Activated CD4-positive, alpha-beta T cell treated with anti-CD3 and anti-CD28 coated beads, Interleukin-2, Interleukin-6, amounts not matched to agents 100 ng/mL and 50 ng/mL, durations not matched to agents 16 hours and 8 hours (primary cell): ENCODE data around the gene SMARCAD1.
"Not testable (repeated sequence)": the region's sequence is repeated elsewhere in the genome, so short reads cannot be mapped to it uniquely, and the experiment has no call there.

Experiments used
- DNase-seq: peaks from one replicate; pipeline ENCODE4 v3.0.0-alpha.2; 2020

SMARCAD1 gene

DNA sequence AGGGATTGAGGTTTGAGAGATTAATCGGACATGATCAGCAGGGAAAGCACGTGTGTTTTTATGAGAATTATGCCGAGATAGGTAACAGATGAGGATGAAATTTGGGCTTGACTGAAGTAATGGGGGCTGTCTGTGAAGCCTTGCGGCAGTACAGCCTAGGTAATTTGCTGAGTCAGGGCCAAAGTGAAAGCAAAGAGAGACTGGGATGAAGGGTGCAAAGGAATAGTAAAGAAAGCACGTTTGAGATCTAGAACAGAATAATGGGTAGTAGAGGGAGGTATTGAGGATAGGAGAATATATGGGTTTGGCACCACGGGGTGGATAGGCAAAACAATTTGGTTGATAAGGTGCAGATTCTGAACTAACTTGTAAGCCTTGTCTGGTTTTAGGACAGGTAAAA lies 87.8 kb downstream of the SMARCAD1 start:
- not testable (repeated sequence) for DNase-seq

DNA sequence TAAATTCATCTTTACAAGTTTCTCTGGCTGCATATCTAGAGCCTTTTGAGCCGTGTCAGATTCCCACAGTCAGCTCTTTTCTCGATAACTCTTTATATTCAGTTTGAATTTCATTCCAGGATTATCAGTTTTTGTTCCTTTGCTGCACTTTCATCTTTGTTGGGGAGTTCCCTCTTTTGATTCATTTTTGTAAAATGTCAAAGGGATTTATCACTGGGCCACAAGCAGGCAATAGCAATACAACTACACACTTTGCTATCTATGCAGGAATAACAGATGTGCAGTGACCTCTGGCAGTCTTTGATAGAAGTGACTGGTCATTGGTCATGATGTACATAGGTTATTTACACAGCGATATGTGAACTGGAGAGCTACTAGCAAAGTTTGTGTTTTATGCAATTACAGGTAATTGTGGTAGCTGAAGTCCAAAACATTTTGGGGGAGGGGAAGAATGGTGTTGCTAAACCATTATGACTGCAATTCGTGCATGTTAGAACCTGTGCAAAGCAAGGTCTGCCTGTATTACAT lies 91.1 kb downstream of the SMARCAD1 start:
- no peak for DNase-seq

DNA sequence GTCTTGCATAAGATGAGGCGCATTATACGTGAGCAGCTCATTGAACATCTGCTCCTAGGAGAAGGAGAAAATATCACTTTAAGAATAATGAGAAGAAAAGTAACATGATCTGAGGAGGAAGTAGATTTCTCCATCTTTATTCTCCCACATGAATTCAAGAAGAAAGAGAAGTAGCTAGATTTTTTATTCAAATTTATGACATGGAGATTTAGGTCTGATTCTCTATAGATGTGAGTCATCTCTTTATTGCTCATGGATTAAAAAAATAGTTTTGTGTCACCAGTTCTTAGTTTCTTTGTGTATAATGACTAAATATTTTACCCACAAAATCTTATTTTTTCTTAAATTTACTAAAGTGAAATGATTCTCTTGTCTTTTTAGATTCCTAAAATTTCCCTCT lies 94.5 kb downstream of the SMARCAD1 start:
- DNase-seq, result no peak

DNA sequence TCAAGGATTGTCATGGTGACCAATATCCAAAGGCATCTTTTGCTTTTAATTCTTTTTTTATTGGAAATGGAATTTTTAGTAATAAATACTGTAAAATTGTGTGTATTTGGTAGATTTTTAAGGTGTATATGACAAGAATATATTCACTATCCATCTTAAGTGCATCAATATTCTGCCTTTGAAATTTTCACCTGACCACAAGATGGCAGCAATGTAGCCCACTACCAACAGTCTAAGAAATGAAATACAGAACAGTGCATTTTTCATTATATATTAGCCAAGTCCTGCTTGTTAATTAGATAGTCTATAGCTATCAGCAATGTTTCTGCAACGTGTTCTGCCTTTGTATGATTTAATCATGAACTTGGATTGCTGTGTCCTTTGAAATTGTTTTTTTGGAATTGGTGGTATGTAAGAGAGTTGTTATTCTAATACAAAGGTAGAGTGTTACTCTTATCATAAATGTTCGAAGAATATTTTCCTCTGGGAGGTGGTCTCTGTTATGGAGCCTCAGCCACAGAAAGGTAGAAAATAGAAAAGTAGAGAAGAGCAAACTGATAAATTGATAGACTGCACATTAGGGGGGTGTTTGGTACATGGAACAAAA lies 96.8 kb downstream of the SMARCAD1 start:
- peak; percentile 44 for DNase-seq

- DNase-seq, result no peak
Observed at GRCh38 chr4:94305466-94306225, 98.0 kb downstream of the SMARCAD1 start.

DNA sequence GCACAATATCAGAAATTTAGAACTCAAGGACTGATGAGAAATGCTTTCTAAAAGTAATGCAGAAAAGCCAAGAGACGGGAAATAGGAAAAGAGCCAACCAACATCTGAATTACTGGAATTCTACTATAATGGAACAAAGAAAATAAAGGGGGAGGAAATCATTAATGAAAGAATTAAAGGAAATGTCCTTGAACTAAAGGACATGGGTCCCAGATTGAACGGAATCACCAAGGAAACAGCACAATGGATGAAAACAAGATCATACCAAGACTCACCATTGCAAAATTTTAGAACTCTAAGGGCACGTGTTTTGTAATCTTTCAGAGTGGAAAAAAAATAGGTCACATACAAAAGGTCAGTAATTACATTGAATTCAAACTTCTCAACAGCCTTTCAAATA lies 99.0 kb downstream of the SMARCAD1 start:
- DNase-seq, result no peak

- no peak for DNase-seq
Observed at GRCh38 chr4:94307231-94307871, 99.7 kb downstream of the SMARCAD1 start.

DNA sequence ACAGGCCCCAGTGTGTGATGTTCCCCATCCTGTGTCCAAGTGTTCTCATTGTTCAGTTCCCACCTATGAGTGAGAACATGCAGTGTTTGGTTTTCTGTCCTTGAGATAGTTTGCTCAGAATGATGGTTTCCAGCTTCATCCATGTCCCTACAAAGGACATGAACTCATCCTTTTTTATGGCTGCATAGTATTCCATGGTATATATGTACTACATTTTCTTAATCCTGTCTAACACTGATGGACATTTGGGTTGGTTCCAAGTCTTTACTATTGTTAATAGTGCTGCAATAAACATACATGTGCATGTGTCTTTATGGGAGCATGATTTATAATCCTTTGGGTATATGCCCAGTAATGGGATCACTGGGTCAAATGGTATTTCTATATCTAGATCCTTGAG lies 112.3 kb downstream of the SMARCAD1 start:
- DNase-seq, result not testable (repeated sequence)

DNA sequence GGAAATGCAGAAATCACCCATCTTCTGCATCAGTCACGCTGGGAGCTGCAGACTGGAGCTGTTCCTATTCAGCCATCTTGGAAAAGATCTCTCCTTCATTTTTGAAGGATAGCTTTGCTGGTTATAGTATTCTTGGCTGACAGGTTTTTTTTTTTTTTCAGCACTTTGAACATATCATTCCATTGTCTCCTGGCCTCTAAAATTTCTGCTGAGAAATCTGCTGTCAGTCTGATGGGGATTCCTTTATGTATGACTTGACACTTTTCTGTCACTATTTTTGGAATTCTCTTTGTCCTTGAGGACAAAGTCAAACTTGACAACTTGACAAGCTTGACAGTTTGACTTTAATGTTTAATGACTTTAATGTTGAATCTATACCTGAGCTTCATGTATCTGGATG lies 118.2 kb downstream of the SMARCAD1 start:
- no peak for DNase-seq

- DNase-seq, result no peak
Observed at GRCh38 chr4:94329933-94330332, 122.3 kb downstream of the SMARCAD1 start.

DNA sequence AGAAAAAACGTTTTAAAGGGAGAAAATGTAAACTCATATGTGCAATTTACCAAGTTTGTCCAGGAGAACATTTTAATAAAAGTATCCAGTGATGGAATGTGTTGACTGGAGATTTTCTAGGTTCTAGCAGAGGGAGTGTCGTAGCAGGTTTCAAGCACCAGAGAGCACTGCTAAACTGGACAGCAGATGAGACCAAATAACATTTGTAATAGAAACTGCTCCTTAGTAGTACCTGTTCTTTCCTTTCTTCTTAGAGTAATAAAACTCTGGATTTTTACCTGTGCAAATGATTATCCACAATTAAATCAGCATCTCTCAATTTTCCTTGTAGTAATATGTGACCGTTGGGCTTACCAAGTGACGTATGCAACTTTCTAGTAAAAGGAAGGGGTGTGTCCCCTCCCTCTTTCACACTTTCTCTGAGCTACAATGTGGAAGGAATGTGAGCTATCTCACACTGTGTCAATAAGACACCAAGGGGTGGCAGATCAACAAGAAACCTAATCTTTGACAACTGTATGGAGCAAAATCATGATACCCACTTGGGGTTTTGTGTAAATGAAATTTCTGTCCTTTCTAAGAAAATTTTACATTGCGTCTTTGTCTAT lies 125.4 kb downstream of the SMARCAD1 start:
- DNase-seq, result no peak

- DNase-seq, result no peak
Observed at GRCh38 chr4:94333866-94334265, 126.2 kb downstream of the SMARCAD1 start.

GRCh38 chr4:94334476-94334875 lies 126.8 kb downstream of the SMARCAD1 start:
- DNase-seq, result no peak

DNA sequence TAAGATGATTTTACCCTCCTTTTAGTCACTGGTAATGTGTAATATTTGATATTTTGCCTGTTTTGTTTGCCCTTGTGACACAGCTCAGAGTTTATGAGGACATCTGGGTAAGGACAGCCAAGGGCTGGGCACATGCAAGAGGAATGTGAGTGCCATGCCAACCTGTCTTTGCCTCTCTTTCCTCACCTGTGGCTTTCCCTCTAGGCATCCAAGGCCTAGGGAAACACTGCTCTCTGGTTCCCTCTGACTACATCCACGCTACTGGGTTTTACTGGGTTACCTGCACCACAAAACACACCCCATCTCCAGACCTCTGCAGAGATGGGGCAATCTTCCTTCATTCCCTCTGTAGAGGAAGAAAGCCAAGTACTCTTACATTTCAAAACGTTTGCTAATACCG lies 127.3 kb downstream of the SMARCAD1 start:
- no peak for DNase-seq

DNA sequence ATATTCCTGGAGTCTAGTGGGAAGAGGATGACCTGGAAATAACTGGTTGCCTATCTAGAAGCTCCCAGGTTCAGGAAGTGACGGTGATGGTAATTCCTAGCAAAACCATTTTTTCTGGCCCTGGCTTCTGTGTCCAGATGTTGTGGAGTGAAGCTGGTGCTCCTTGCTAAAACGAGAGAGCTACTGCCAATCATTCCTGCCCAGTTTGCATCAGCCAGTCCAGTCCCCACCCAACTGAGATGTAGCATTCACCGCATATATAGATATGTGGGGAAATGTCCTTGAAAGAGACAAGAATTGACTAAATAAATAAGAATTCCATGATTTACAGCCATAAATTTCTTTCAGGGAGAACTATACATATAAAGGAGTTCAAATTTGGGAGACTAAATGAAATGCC lies 128.6 kb downstream of the SMARCAD1 start:
- DNase-seq, result no peak

DNA sequence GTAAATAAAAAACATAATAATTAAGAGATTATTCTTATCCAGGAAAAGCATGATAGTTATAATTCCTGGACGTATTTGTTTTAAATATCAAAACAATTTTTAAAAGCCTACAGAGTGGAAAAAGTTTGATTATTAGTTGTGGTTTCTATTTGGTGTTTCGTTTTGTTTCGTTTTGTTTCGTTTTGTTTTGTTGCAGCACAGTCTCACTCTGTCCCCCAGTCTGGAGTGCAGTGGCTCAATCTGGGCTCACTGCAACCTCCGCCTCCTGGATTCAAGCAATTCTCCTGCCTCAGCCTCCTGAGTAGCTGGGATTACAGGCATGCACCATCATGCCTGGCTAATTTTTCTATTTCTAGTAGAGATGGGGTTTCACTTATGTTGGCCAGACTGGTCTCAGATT lies 129.1 kb downstream of the SMARCAD1 start:
- not testable (repeated sequence) for DNase-seq

- DNase-seq, result peak; percentile 82
Observed at GRCh38 chr4:94338681-94339351, 131.2 kb downstream of the SMARCAD1 start.

- peak; percentile 68 for DNase-seq
Observed at GRCh38 chr4:94339779-94340178, 132.1 kb downstream of the SMARCAD1 start.
